ENCODE data around the gene CNTNAP5.

DNA sequence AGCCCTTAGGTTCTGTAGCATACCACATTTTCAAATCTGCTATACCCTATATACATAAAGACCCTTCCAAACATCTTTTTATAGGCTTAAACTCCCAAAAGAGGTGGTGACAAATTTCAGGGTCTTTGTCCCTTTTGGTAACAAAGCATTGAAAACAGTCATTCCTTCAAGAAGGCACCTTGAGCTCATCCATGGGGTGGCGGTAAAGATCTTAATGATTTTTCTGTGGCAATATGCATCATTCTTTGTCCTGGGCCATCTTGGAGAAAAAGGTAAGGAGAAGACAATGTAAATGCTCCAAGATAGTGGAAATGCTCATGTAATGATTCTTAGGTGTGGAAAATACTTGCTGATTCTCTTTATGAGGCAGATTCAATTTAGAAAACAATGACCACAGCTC, 890.5 kb downstream of the CNTNAP5 start:
- no peak for TF ChIP-seq POLR2AphosphoS5 (IDR thresholded peaks at IDR 0.05; ENCODE audit: borderline replicate concordance, low read depth, low read length)
- TF ChIP-seq EZH2 (IDR thresholded peaks at IDR 0.05) = no peak
